ENCODE data around the gene ARL15.

- TF ChIP-seq EZH2 (IDR thresholded peaks at IDR 0.05; ENCODE audit: insufficient read depth, poor library complexity, severe bottlenecking) (no peak), EZH2phosphoT487 (IDR thresholded peaks at IDR 0.05; ENCODE audit: insufficient read depth, low read depth) (no peak)
Measured at GRCh38 chr5:54301849-54302248, 8.5 kb downstream of the ARL15 start.
